ENCODE results near the gene TTN. TPM values are rescaled to one million over a fixed set of nuclear protein-coding genes. Genes with fewer than 3 reads are reported as not detected.

TTN gene
- total and polyA plus RNA-seq, 2 of the 8 experiments (the other 6 are each of a cell fraction or from before 2014, with no cell fraction given): 0.30 to 9.7 TPM

GRCh38 chr2:178574789-178575188 is 232.4 kb downstream of the TTN start:
- H2BK20ac ChIP-seq (ENCODE audit: low read length): no peak overlapping the region
- H4K5ac ChIP-seq (ENCODE audit: insufficient read length, low read depth, low read length): no peak overlapping the region
- no peak overlapping the region for H4K8ac ChIP-seq (ENCODE audit: extremely low read depth, insufficient read depth, low read length)
- H4K20me1 ChIP-seq (replicated peaks in 1 of 2; ENCODE audit: control insufficient read depth in 1 of 2, insufficient read depth in 2 of 2, low read length in 2 of 2): no peaks in the 10 kb centered on the region
- no peak overlapping the region for H3K23ac ChIP-seq (ENCODE audit: insufficient read length)
- POLR2A ChIA-PET (ENCODE audit: partially characterized antibody): no interaction called here
- no peaks in the 10 kb centered on the region; a peak in 1 of 4 replicates for H3K79me2 ChIP-seq (ENCODE audit: control insufficient read depth in 1 of 2, insufficient read depth in 2 of 2, low read length in 2 of 2)
- no peak overlapping the region for H3K18ac ChIP-seq (ENCODE audit: extremely low read depth, low read length)
- no peaks in the 10 kb centered on the region for H3K9me3 ChIP-seq (ENCODE audit: insufficient read depth in 2 of 2, low read depth in 1 of 2, low read length in 1 of 2)
- H2AFZ ChIP-seq (ENCODE audit: low read length): no peak overlapping the region
- H2BK12ac ChIP-seq (ENCODE audit: low read depth, low read length): no peak overlapping the region
- H3K4ac ChIP-seq (replicated peaks; ENCODE audit: insufficient read length, low read depth, low read length): no peak overlapping the region
- no peaks in the 10 kb centered on the region for H3K79me1 ChIP-seq (ENCODE audit: low read depth, low read length)
- no peak overlapping the region for H2BK5ac ChIP-seq (ENCODE audit: low read depth, low read length)
- H3K4me2 ChIP-seq (ENCODE audit: insufficient read depth in 1 of 2, low read depth in 2 of 2, low read length in 2 of 2): no peak overlapping the region
- H2AK5ac ChIP-seq (ENCODE audit: low read depth, low read length): no peak overlapping the region
- no peak overlapping the region for H2BK120ac ChIP-seq (replicated peaks; ENCODE audit: low read depth, low read length)
- no peak overlapping the region for H2BK15ac ChIP-seq (ENCODE audit: low read length)
- CTCF ChIA-PET (ENCODE audit: partially characterized antibody): no interaction called here
- no peak overlapping the region for H3K56ac ChIP-seq (replicated peaks; ENCODE audit: insufficient read length, low read depth, low read length)
- no peak for TF ChIP-seq KDM4A (IDR thresholded peaks at IDR 0.05; ENCODE audit: low read depth, low read length, severe bottlenecking)
- no peak for TF ChIP-seq TBP (IDR thresholded peaks at IDR 0.05; ENCODE audit: low read depth, low read length)
- TF ChIP-seq POU5F1 (IDR thresholded peaks at IDR 0.05; ENCODE audit: low read depth, low read length): no peak
- no peak for TF ChIP-seq KDM5A (IDR thresholded peaks at IDR 0.05; ENCODE audit: low read length)
- TF ChIP-seq CREB1 (IDR thresholded peaks at IDR 0.05): no peak
- no peak for TF ChIP-seq YY1 (IDR thresholded peaks at IDR 0.05; ENCODE audit: low read depth, low read length)
- no peak for TF ChIP-seq GTF2F1 (IDR thresholded peaks at IDR 0.05; ENCODE audit: borderline replicate concordance, low read depth, low read length)
- no peak for TF ChIP-seq RNF2 (IDR thresholded peaks at IDR 0.05; ENCODE audit: borderline replicate concordance, low read depth, low read length, missing control alignments, poor library complexity, severe bottlenecking)
- TF ChIP-seq CHD2 (IDR thresholded peaks at IDR 0.05; ENCODE audit: low read length): no peak
- no peak for TF ChIP-seq EGR1 (IDR thresholded peaks at IDR 0.05; ENCODE audit: borderline replicate concordance, low read depth, low read length)
- TF ChIP-seq TEAD4 (IDR thresholded peaks at IDR 0.05; ENCODE audit: low read depth, low read length): no peak
- no peak for TF ChIP-seq RFX5 (IDR thresholded peaks at IDR 0.05; ENCODE audit: borderline replicate concordance, low read depth, low read length)
- TF ChIP-seq POLR2A (IDR thresholded peaks at IDR 0.05; ENCODE audit: control extremely low read depth in 1 of 2, low read depth in 2 of 2, low read length in 2 of 2): no peak
- no peak for TF ChIP-seq RBBP5 (IDR thresholded peaks at IDR 0.05; ENCODE audit: borderline replicate concordance, low read depth, low read length)
- 92% methylated on average over 7 of the region's 7 CpGs; no CpG with 5 or more reads in 1 of the 2 experiments for WGBS, 2 experiments (ENCODE audit: extremely low coverage in 1 of 2, insufficient coverage in 1 of 2, insufficient read length in 1 of 2, insufficient replicate concordance in 2 of 2, low coverage in 1 of 2, low lambda C conversion rate in 2 of 2, missing lambda C conversion rate in 1 of 2)
- H3K14ac ChIP-seq (ENCODE audit: insufficient read length): no peak overlapping the region
- H3K36me3 ChIP-seq (ENCODE audit: control insufficient read depth in 2 of 4, insufficient read depth in 4 of 4, low read length in 3 of 4): peaks cover 0 to 42% (median 19%) of the 10 kb centered on the region in 4 experiments; a peak in 7 of 8 replicates
- no peak overlapping the region for H4K91ac ChIP-seq (replicated peaks; ENCODE audit: insufficient read length, low read length)
- no peak for DNase-seq (ENCODE audit: low read depth in 1 of 2, low spot score in 2 of 2)
- no peak overlapping the region for H3K27ac ChIP-seq (ENCODE audit: low read depth, low read length)
- no peak overlapping the region for H3K4me3 ChIP-seq (ENCODE audit: extremely low read depth in 1 of 4, insufficient read depth in 2 of 4, low read depth in 3 of 4, low read length in 4 of 4)
- no peaks in the 10 kb centered on the region for H3K27me3 ChIP-seq (replicated peaks in 1 of 4; ENCODE audit: control insufficient read depth in 3 of 4, extremely low read depth in 1 of 4, insufficient read depth in 3 of 4, low read length in 3 of 4)
- no peak overlapping the region for H3K9ac ChIP-seq (replicated peaks in 1 of 4; ENCODE audit: extremely low read depth in 1 of 4, low read depth in 3 of 4, low read length in 3 of 4)
- no peak for FAIRE-seq
- no peaks in the 10 kb centered on the region for H3K23me2 ChIP-seq (ENCODE audit: low read depth, low read length)
- no peaks in the 10 kb centered on the region for H3K4me1 ChIP-seq (replicated peaks in 1 of 4; ENCODE audit: control insufficient read depth in 3 of 4, insufficient read depth in 4 of 4, low read length in 3 of 4)

All from H1 (cell line).